OCI-LY3 (cell line): ENCODE results near the gene CLDND2.

Experiments used
- H2AFZ ChIP-seq: fragments of 200-600, 300-600 bp; shearing (Covaris generic); 2 replicates; pipeline ENCODE4 v1.6.0; 2014; ENCODE audit warnings: antibody characterized with exemption, low read depth, low read length
- H3K27ac ChIP-seq: fragments of 200-600, 300-600 bp; sonication (generic); 2 replicates; pipeline ENCODE4 v1.5.1; 2014; ENCODE audit warnings: mild to moderate bottlenecking, low read length, moderate library complexity, mixed read lengths
- H3K27me3 ChIP-seq: fragments of 200-600, 300-600 bp; sonication (generic); 2 replicates; pipeline ENCODE4 v1.6.1; 2014; ENCODE audit warnings: low read depth, low read length, mixed read lengths
- H3K36me3 ChIP-seq: fragments of 200-600, 300-600 bp; sonication (generic); replicated peaks from 2 replicates; pipeline ENCODE3; 2014; ENCODE audit warnings: low read depth, low read length, mixed read lengths
- H3K4me1 ChIP-seq: fragments of 300-600, 200-600 bp; sonication (generic); 2 replicates; pipeline ENCODE4 v1.6.1; 2014; ENCODE audit warnings: low read length, mixed read lengths
- H3K4me2 ChIP-seq: fragments of 200-600, 300-600 bp; sonication (generic); 2 replicates; pipeline ENCODE4 v1.6.1; 2014; ENCODE audit warnings: low read length, mixed read lengths
- H3K4me3 ChIP-seq: fragments of 300-600, 200-600 bp; sonication (generic); 2 replicates; pipeline ENCODE4 v1.5.1; 2014; ENCODE audit warnings: antibody characterized with exemption, mild to moderate bottlenecking, low read length, moderate library complexity
- H3K79me2 ChIP-seq: fragments of 300-600, 200-600 bp; shearing (Covaris generic); 2 replicates; pipeline ENCODE4 v1.6.1; 2014; ENCODE audit warnings: mild to moderate bottlenecking, low read length, mixed read lengths
- H3K9ac ChIP-seq: fragments of 300-600, 200-600 bp; shearing (Covaris generic); 2 replicates; pipeline ENCODE4 v1.6.0; 2014; ENCODE audit warnings: mild to moderate bottlenecking, low read length, moderate library complexity
- H3K9me3 ChIP-seq: fragments of 200-600, 300-600 bp; shearing (Covaris generic); 2 replicates; pipeline ENCODE4 v1.6.1; 2014; ENCODE audit warnings: low read length, mixed read lengths; ENCODE audit not compliant: insufficient read depth
- H4K20me1 ChIP-seq: fragments of 200-600, 300-600 bp; sonication (generic); 2 replicates; pipeline ENCODE4 v1.6.1; 2016; ENCODE audit warnings: low read length, mixed read lengths; ENCODE audit not compliant: insufficient read depth
- EZH2phosphoT487 ChIP-seq: fragments of 200-600 bp; shearing (Covaris generic); IDR thresholded peaks from 2 replicates; pipeline ENCODE4 v1.6.1; 2018; ENCODE audit warnings: antibody characterized with exemption, mixed run types, low read depth
- TF ChIP-seq, protein P1 (sequence below): fragments of 200-600, 300-600 bp; sonication (generic); IDR thresholded peaks from 2 replicates; pipeline ENCODE4 v1.5.1; 2014; ENCODE audit warnings: antibody characterized with exemption, low read length, low read depth

CLDND2 gene

DNA sequence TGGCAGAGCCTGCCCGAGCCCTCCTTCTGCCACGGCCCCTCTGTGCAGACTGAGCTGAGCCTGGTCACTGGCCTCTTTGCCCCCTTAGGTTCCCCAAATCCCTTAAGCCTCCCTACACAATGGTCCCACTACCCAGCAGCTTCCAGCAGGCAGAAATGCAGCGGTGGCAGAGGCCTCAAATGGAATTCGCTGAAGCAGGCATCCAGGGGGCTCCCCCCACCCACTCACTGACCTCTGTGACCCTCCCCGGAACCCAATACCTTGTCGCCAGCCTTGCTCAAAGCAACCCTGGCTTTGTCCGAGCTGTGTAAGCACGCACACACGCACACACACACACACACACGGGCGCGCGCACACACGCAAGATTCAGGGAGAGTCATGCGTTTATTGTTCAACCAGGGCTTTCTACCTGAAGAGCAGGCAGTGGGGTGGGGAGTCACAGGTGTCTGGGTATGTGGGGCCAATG, 19.2 kb upstream of the CLDND2 start, which contains the start of gene LIM2:
Gene LIM2 (minus strand): TSS at position 51 of the 466 bp plus-strand sequence. CDS start 531 bp downstream, outside the sequence.
- H3K36me3 ChIP-seq, result no peaks in the 10 kb centered on the region
- TF ChIP-seq EZH2phosphoT487, result no peak
- TF ChIP-seq, protein P1, sequence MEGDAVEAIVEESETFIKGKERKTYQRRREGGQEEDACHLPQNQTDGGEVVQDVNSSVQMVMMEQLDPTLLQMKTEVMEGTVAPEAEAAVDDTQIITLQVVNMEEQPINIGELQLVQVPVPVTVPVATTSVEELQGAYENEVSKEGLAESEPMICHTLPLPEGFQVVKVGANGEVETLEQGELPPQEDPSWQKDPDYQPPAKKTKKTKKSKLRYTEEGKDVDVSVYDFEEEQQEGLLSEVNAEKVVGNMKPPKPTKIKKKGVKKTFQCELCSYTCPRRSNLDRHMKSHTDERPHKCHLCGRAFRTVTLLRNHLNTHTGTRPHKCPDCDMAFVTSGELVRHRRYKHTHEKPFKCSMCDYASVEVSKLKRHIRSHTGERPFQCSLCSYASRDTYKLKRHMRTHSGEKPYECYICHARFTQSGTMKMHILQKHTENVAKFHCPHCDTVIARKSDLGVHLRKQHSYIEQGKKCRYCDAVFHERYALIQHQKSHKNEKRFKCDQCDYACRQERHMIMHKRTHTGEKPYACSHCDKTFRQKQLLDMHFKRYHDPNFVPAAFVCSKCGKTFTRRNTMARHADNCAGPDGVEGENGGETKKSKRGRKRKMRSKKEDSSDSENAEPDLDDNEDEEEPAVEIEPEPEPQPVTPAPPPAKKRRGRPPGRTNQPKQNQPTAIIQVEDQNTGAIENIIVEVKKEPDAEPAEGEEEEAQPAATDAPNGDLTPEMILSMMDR, result no peak
- H3K9ac ChIP-seq, result no peak within 1 kb of the TSS
- no peak within 1 kb of the TSS for H3K4me3 ChIP-seq
- H3K4me2 ChIP-seq, result no peak within 1 kb of the TSS
- H3K79me2 ChIP-seq, result no peaks in the 10 kb centered on the region
- H3K9me3 ChIP-seq, result no peaks in the 10 kb centered on the region
- no peaks in the 10 kb centered on the region for H4K20me1 ChIP-seq
- 0 out of 2 replicates have a peak, but pooled peaks cover 3% of the 10 kb centered on the region for H3K27me3 ChIP-seq
- H3K27ac ChIP-seq, result no peak within 1 kb of the TSS
- H2AFZ ChIP-seq, result no peak within 1 kb of the TSS
- peaks cover 12% of the 10 kb centered on the region for H3K4me1 ChIP-seq

DNA sequence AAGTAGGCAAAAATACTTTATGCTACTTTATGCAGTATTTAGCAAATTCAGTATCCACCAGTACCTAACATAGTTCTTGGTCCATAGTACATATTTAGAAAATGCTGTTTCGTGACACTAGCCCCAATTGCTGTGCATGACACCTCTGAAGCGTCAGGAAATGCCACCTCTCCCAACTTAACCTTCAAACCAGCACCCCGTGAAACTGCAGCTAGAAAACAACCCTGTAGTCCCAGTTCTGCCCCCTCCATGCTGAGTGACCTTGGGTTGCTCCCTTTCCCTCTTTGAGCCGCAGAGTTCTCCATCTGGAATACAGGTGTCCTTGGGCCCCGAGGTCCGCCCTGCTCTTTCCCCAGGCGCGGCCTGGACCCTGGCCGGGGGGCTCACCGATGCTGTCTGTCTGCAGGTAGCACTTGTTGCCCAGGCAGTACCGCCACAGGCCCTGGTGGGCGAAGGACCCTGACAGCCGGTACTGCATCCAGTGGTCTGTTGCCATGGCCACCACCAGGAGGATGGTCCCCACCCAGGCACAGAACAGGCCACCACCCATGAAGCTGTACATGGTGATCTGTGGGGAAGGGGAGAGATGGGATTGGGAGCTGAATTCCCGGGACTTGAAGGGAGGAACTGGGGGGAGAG, 18.2 kb upstream of the CLDND2 start:
- Histone ChIP-seq H3K4me2 (no peak overlapping the region), H3K9me3 (no peaks in the 10 kb centered on the region), H3K79me2 (no peaks in the 10 kb centered on the region), H3K36me3 (no peaks in the 10 kb centered on the region), H3K4me3 (no peak overlapping the region), H4K20me1 (no peaks in the 10 kb centered on the region), H3K4me1 (peaks cover 12% of the 10 kb centered on the region), H3K9ac (no peak overlapping the region), H3K27me3 (0 out of 2 replicates have a peak, but pooled peaks cover 3% of the 10 kb centered on the region), H2AFZ (no peak overlapping the region), H3K27ac (no peak overlapping the region)
- no peak for TF ChIP-seq EZH2phosphoT487
- TF ChIP-seq, protein P1, result no peak

DNA sequence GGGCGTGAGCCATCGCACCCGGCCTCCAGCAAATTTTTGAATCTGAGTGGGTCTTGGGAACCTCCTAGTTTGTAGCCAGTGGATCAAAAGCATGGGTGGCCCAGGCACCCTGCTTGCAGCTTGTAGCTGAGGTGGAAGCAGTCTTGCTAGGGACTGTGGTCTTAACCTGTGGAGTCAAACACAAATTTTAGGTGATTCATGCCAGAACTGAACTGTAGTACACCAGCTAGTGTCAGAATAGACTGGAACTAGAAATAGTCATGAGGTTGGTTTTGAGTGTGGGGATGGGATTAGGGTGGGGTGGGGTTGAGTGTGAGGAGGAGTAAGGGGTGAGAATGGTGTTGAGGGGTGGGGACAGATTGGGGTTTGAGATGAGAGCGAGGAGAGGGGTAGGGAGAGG, 13.2 kb upstream of the CLDND2 start:
- H3K4me2 ChIP-seq, result no peak overlapping the region
- H3K27ac ChIP-seq, result no peak overlapping the region
- peaks cover 3% of the 10 kb centered on the region; the same call in 1 of the 2 replicates for H3K4me1 ChIP-seq
- H2AFZ ChIP-seq, result no peak overlapping the region
- 0 out of 2 replicates have a peak, but pooled peaks cover 3% of the 10 kb centered on the region for H3K9me3 ChIP-seq
- no peaks in the 10 kb centered on the region for H4K20me1 ChIP-seq
- H3K79me2 ChIP-seq, result no peaks in the 10 kb centered on the region
- H3K9ac ChIP-seq, result no peak overlapping the region
- H3K4me3 ChIP-seq, result no peak overlapping the region
- no peaks in the 10 kb centered on the region for H3K36me3 ChIP-seq
- 0 out of 2 replicates have a peak, but pooled peaks cover 3% of the 10 kb centered on the region for H3K27me3 ChIP-seq
- TF ChIP-seq, protein P1, result no peak
- no peak for TF ChIP-seq EZH2phosphoT487

- Histone ChIP-seq H3K4me3 (no peak overlapping the region), H3K9me3 (0 out of 2 replicates have a peak, but pooled peaks cover 3% of the 10 kb centered on the region), H3K4me2 (no peak overlapping the region), H4K20me1 (no peaks in the 10 kb centered on the region), H3K27ac (no peak overlapping the region), H2AFZ (no peak overlapping the region), H3K9ac (no peak overlapping the region), H3K79me2 (no peaks in the 10 kb centered on the region), H3K27me3 (0 out of 2 replicates have a peak, but pooled peaks cover 3% of the 10 kb centered on the region), H3K36me3 (no peaks in the 10 kb centered on the region), H3K4me1 (peaks cover 6% of the 10 kb centered on the region)
- TF ChIP-seq, protein P1, result no peak
- no peak for TF ChIP-seq EZH2phosphoT487
Observed at GRCh38 chr19:51380379-51380778, 11.6 kb upstream of the CLDND2 start.
